WTC11 (cell line): ENCODE measurements around the gene CDKN2AIP.

Experiments used
- CBFB ChIP-seq: sonication (generic); formaldehyde crosslinking; IDR thresholded peaks from 2 replicates; pipeline ENCODE4 v1.8.1; 2022; ENCODE audit warnings: mild to moderate bottlenecking, low read depth, missing genetic modification reagents
- CREB1 ChIP-seq: sonication (generic); formaldehyde crosslinking; IDR thresholded peaks from 2 replicates; pipeline ENCODE4 v1.8.0; 2023; ENCODE audit warnings: mild to moderate bottlenecking, missing genetic modification reagents
- NR1H2 ChIP-seq: sonication (generic); formaldehyde crosslinking; IDR thresholded peaks from 2 replicates; pipeline ENCODE4 v1.9.0; 2021; ENCODE audit warnings: mild to moderate bottlenecking, moderate library complexity, missing genetic modification reagents
- NR2C2 ChIP-seq: sonication (generic); formaldehyde crosslinking; IDR thresholded peaks from 2 replicates; pipeline ENCODE4 v1.8.0; 2022; ENCODE audit warnings: mild to moderate bottlenecking, missing genetic modification reagents
- NR3C1 ChIP-seq: sonication (generic); formaldehyde crosslinking; conservative IDR thresholded peaks from 2 replicates; pipeline ENCODE4 v1.8.1; 2023; ENCODE audit warnings: low read depth, mild to moderate bottlenecking, missing genetic modification reagents
- SMAD3 ChIP-seq: sonication (generic); formaldehyde crosslinking; IDR thresholded peaks from 2 replicates; pipeline ENCODE4 v1.8.0; 2022; ENCODE audit warnings: missing genetic modification reagents, mild to moderate bottlenecking, borderline replicate concordance
- SP1 ChIP-seq: sonication (generic); formaldehyde crosslinking; conservative IDR thresholded peaks from 2 replicates; pipeline ENCODE4 v1.8.1; 2022; ENCODE audit warnings: missing genetic modification reagents
- ZBTB21 ChIP-seq: sonication (generic); formaldehyde crosslinking; IDR thresholded peaks from 2 replicates; pipeline ENCODE4 v1.8.1; 2023; ENCODE audit warnings: mild to moderate bottlenecking, missing genetic modification reagents, borderline replicate concordance
- ZNF121 ChIP-seq: sonication (generic); formaldehyde crosslinking; IDR thresholded peaks from 2 replicates; pipeline ENCODE4 v1.8.0; 2023; ENCODE audit warnings: missing genetic modification reagents
- TF ChIP-seq, protein P1 (sequence below): fragments of 200-600 bp; IDR thresholded peaks from 2 replicates; pipeline ENCODE4 v1.8.0; 2022; ENCODE audit warnings: antibody characterized with exemption
- TF ChIP-seq, protein P2 (sequence below): sonication (generic); formaldehyde crosslinking; IDR thresholded peaks from 2 replicates; pipeline ENCODE4 v1.8.0; 2022; ENCODE audit warnings: mild to moderate bottlenecking, missing genetic modification reagents
- TF ChIP-seq, protein P3 (sequence below): sonication (generic); formaldehyde crosslinking; IDR thresholded peaks from 2 replicates; pipeline ENCODE4 v1.8.0; 2022; ENCODE audit warnings: mild to moderate bottlenecking, missing genetic modification reagents

DNA sequence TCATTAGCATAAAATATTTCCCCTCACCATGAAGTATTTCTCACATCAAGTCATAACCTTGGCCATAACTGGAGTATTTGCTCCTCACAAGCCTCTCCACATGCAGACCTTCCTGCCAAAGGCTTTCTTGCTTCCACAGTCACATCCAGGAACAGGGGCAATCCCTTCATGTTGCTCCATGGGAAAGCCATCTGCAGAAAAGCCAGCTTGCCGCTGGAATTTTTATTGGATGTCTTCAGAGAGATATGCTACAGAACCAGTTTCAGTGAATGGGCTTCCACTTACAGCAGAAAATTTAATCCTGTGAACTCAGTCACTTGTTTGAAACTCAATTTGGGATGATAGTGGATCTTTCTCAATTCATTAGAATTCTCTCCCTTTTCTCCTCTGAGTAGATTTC, 3.2 kb upstream of the CDKN2AIP start:
- TF ChIP-seq, protein P1, sequence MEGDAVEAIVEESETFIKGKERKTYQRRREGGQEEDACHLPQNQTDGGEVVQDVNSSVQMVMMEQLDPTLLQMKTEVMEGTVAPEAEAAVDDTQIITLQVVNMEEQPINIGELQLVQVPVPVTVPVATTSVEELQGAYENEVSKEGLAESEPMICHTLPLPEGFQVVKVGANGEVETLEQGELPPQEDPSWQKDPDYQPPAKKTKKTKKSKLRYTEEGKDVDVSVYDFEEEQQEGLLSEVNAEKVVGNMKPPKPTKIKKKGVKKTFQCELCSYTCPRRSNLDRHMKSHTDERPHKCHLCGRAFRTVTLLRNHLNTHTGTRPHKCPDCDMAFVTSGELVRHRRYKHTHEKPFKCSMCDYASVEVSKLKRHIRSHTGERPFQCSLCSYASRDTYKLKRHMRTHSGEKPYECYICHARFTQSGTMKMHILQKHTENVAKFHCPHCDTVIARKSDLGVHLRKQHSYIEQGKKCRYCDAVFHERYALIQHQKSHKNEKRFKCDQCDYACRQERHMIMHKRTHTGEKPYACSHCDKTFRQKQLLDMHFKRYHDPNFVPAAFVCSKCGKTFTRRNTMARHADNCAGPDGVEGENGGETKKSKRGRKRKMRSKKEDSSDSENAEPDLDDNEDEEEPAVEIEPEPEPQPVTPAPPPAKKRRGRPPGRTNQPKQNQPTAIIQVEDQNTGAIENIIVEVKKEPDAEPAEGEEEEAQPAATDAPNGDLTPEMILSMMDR = no peak
- TF ChIP-seq, protein P2, sequence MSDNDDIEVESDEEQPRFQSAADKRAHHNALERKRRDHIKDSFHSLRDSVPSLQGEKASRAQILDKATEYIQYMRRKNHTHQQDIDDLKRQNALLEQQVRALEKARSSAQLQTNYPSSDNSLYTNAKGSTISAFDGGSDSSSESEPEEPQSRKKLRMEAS (CRISPR knock-in tag) = no peak
- TF ChIP-seq SP1 (CRISPR knock-in tag) (no peak), ZBTB21 (no peak), NR2C2 (CRISPR knock-in tag) (no peak), NR1H2 (CRISPR knock-in tag) (no peak), CREB1 (no peak), CBFB (CRISPR knock-in tag) (no peak), SMAD3 (no peak), NR3C1 (CRISPR knock-in tag) (no peak), ZNF121 (CRISPR knock-in tag) (no peak)
- TF ChIP-seq, protein P3, sequence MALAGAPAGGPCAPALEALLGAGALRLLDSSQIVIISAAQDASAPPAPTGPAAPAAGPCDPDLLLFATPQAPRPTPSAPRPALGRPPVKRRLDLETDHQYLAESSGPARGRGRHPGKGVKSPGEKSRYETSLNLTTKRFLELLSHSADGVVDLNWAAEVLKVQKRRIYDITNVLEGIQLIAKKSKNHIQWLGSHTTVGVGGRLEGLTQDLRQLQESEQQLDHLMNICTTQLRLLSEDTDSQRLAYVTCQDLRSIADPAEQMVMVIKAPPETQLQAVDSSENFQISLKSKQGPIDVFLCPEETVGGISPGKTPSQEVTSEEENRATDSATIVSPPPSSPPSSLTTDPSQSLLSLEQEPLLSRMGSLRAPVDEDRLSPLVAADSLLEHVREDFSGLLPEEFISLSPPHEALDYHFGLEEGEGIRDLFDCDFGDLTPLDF (CRISPR knock-in tag) = no peak
